IMR-90 (cell line): ENCODE results near the gene DNAJC27. TPM values are rescaled to one million over a fixed set of nuclear protein-coding genes. Genes with fewer than 3 reads are reported as not detected.

Experiments
- ATAC-seq: fragments of 200-7000 bp; cut with Tn5 transposase; 2 replicates; pipeline ENCODE4 v1.9.1; 2020; ENCODE audit warnings: low read depth, mild to moderate bottlenecking, moderate library complexity
- BruUV-seq: library from RNA; stranded (reverse); fragments of 400-500 nt; replicated peaks from 2 replicates; lab custom pipeline; 2021; lab: Mats Ljungman, UMichigan
- CTCF ChIA-PET: fragments of 300-600 bp; formaldehyde crosslinking; extraction: SDS; loops from one replicate; lab custom pipeline; 2021; ENCODE audit warnings: antibody characterized with exemption; lab: Yijun Ruan, JAX
- POLR2A ChIA-PET: fragments of 300-600 bp; sonication (Branson Sonifier 250); formaldehyde crosslinking; loops from one replicate; lab custom pipeline; 2022; ENCODE audit warnings: antibody characterized with exemption; ENCODE audit not compliant: unreplicated experiment; lab: Charles Lee
- DNase-seq: peaks from one replicate; pipeline ENCODE4 v3.0.0; 2013
- H2AFZ ChIP-seq: replicated peaks from 2 replicates; pipeline ENCODE3; 2013; ENCODE audit warnings: low read length, mild to moderate bottlenecking; ENCODE audit not compliant: poor library complexity
- H2AK5ac ChIP-seq: 2 replicates; pipeline ENCODE4 v1.6.1; 2013; ENCODE audit warnings: low read depth, low read length, inconsistent platforms
- H2AK9ac ChIP-seq: replicated peaks from 2 replicates; pipeline ENCODE3; 2013; ENCODE audit warnings: mild to moderate bottlenecking, low read depth, low read length, moderate library complexity; ENCODE audit not compliant: poor library complexity
- H2BK120ac ChIP-seq: 2 replicates; pipeline ENCODE4 v1.6.1; 2013; ENCODE audit warnings: low read depth, low read length, inconsistent platforms
- H2BK15ac ChIP-seq: 3 replicates; pipeline ENCODE4 v1.6.1; 2013; ENCODE audit warnings: low read depth, low read length, inconsistent platforms
- H2BK20ac ChIP-seq: 2 replicates; pipeline ENCODE4 v1.6.1; 2013; ENCODE audit warnings: low read depth, mild to moderate bottlenecking, inconsistent platforms, low read length, moderate library complexity
- H2BK5ac ChIP-seq: 2 replicates; pipeline ENCODE4 v1.6.1; 2013; ENCODE audit warnings: mild to moderate bottlenecking, low read depth, low read length, inconsistent platforms; ENCODE audit not compliant: poor library complexity, severe bottlenecking
- H3K14ac ChIP-seq: replicated peaks from 2 replicates; pipeline ENCODE4 v1.6.1; 2013; ENCODE audit warnings: low read depth, low read length, inconsistent platforms
- H3K18ac ChIP-seq: 2 replicates; pipeline ENCODE4 v1.6.1; 2013; ENCODE audit warnings: low read depth, low read length, control low read depth
- H3K23ac ChIP-seq: 2 replicates; pipeline ENCODE4 v1.6.1; 2013; ENCODE audit warnings: low read depth, low read length, inconsistent platforms
- H3K27ac ChIP-seq: 2 replicates; pipeline ENCODE4 v1.5.1; 2013; ENCODE audit warnings: mild to moderate bottlenecking, control low read depth, low read length; ENCODE audit not compliant: insufficient read depth
- H3K27me3 ChIP-seq: 2 replicates; pipeline ENCODE4 v1.6.1; 2013; ENCODE audit warnings: low read length; ENCODE audit not compliant: control insufficient read depth, insufficient read depth
- H3K36me3 ChIP-seq: 2 replicates; pipeline ENCODE4 v1.6.1; 2013; ENCODE audit warnings: low read length, mixed read lengths; ENCODE audit not compliant: control insufficient read depth, insufficient read depth
- H3K4ac ChIP-seq: 2 replicates; pipeline ENCODE4 v1.6.1; 2013; ENCODE audit warnings: low read depth, low read length, inconsistent platforms
- H3K4me1 ChIP-seq: 2 replicates; pipeline ENCODE4 v1.6.1; 2013; ENCODE audit warnings: low read length, mixed read lengths; ENCODE audit not compliant: control insufficient read depth, insufficient read depth
- H3K4me2 ChIP-seq: 2 replicates; pipeline ENCODE4 v1.6.1; 2013; ENCODE audit warnings: low read depth, mild to moderate bottlenecking, control low read depth, low read length, moderate library complexity
- H3K4me3 ChIP-seq: 2 replicates; pipeline ENCODE4 v1.5.1; 2013; ENCODE audit warnings: low read depth, mild to moderate bottlenecking, control low read depth, low read length, moderate library complexity; ENCODE audit not compliant: insufficient read depth
- H3K56ac ChIP-seq: 2 replicates; pipeline ENCODE4 v1.6.1; 2013; ENCODE audit warnings: low read length, inconsistent platforms; ENCODE audit not compliant: insufficient read depth; ENCODE audit errors: extremely low read depth
- H3K79me1 ChIP-seq, 2 experiments: 2 replicates each; pipeline ENCODE4 v1.6.1; 2013; ENCODE audit warnings: low read length in 2 of 2, inconsistent platforms in 1 of 2, low read depth in 1 of 2
- H3K9ac ChIP-seq: 2 replicates; pipeline ENCODE4 v1.6.1; 2013; ENCODE audit warnings: low read depth, low read length, control low read depth
- H3K9me1 ChIP-seq: 2 replicates; pipeline ENCODE4 v1.6.1; 2013; ENCODE audit warnings: low read length, inconsistent platforms; ENCODE audit not compliant: insufficient read depth
- H3K9me3 ChIP-seq: 2 replicates; pipeline ENCODE4 v1.6.1; 2013; ENCODE audit warnings: low read length; ENCODE audit not compliant: control insufficient read depth, insufficient read depth
- H4K20me1 ChIP-seq: 2 replicates; pipeline ENCODE4 v1.6.1; 2013; ENCODE audit warnings: low read length, inconsistent platforms; ENCODE audit not compliant: insufficient read depth
- H4K5ac ChIP-seq: 2 replicates; pipeline ENCODE4 v1.6.1; 2013; ENCODE audit warnings: mild to moderate bottlenecking, low read depth, low read length, control low read depth
- H4K8ac ChIP-seq, 2 experiments: 2 replicates each; pipeline ENCODE4 v1.6.1; 2013; ENCODE audit warnings: low read depth in 2 of 2, low read length in 2 of 2, control low read depth in 1 of 2, inconsistent platforms in 1 of 2
- H4K91ac ChIP-seq: 2 replicates; pipeline ENCODE4 v1.6.1; 2013; ENCODE audit warnings: low read depth, low read length, inconsistent platforms; ENCODE audit not compliant: insufficient read depth
- CHD1 ChIP-seq: IDR thresholded peaks from 2 replicates; pipeline ENCODE4 v1.6.1; 2012; ENCODE audit warnings: low read depth, low read length, improper control_type of control experiment
- MXI1 ChIP-seq: IDR thresholded peaks from 2 replicates; pipeline ENCODE4 v1.6.1; 2012; ENCODE audit warnings: low read depth, mild to moderate bottlenecking, low read length, moderate library complexity, borderline replicate concordance
- POLR2A ChIP-seq: IDR thresholded peaks from 2 replicates; pipeline ENCODE4 v1.6.1; 2012; ENCODE audit warnings: mild to moderate bottlenecking, low read depth, low read length
- RCOR1 ChIP-seq: IDR thresholded peaks from 2 replicates; pipeline ENCODE4 v1.6.1; 2012; ENCODE audit warnings: mild to moderate bottlenecking, low read length, improper control_type of control experiment; ENCODE audit not compliant: insufficient replicate concordance
- RFX5 ChIP-seq: IDR thresholded peaks from 2 replicates; pipeline ENCODE4 v1.8.0; 2012; ENCODE audit warnings: low read depth, mild to moderate bottlenecking, low read length, moderate library complexity
- WGBS, 2 experiments: methylation state at CpG; one replicate each; pipeline versions ENCODE4 v1.1.5 to v1.1.7; 2013; ENCODE audit warnings: missing lambda C conversion rate in 2 of 2; ENCODE audit not compliant: insufficient read length in 1 of 2; ENCODE audit errors: extremely low coverage in 2 of 2; 5-methylcytosine and 5-hydroxymethylcytosine counted together
- dilution Hi-C: fragments of 300-500 bp; cut with HindIII; formaldehyde crosslinking; loops from one replicate; pipeline ENCODE4 v1.14.3; 2018; ENCODE audit warnings: low sequenced_read_pairs; ENCODE audit not compliant: unreplicated experiment
- in situ Hi-C: fragments of 300-500 bp; cut with MboI; formaldehyde crosslinking; loops from 3 replicates; pipeline ENCODE4 v1.14.3; 2019; ENCODE audit warnings: low sequenced_read_pairs, inconsistent platforms, mixed read lengths
- intact Hi-C: fragments of 100-400 bp; cut with micrococcal nuclease; formaldehyde crosslinking; loops from 2 replicates; pipeline ENCODE4 v1.10.0; 2022
- polyA plus RNA-seq, 3 experiments: library from polyadenylated mRNA; depleted of rRNA; stranded (reverse); fragments of >200 nt; gene quantifications; 2 replicates each; pipeline ENCODE4 v1.2.3, GENCODE V29; 2012; ENCODE audit warnings: low replicate concordance in 1 of 3
- total RNA-seq: library from RNA; depleted of rRNA; stranded (reverse); fragments of >200 nt; gene quantifications from 2 replicates; pipeline ENCODE4 v1.2.3, GENCODE V29; 2012
- TF ChIP-seq, protein P1 (sequence below): fragments of 150-350 bp; IDR thresholded peaks from 2 replicates; pipeline ENCODE4 v1.6.1; 2016; ENCODE audit warnings: low read depth, mild to moderate bottlenecking, low read length, moderate library complexity, borderline replicate concordance
- TF ChIP-seq, protein P2 (sequence below): conservative IDR thresholded peaks from 2 replicates; pipeline ENCODE4 v1.5.1; 2012; ENCODE audit warnings: mild to moderate bottlenecking, low read depth, low read length, improper control_type of control experiment

DNAJC27 gene
- total and polyA plus RNA-seq, 2 of the 4 experiments (the other 2 are of a cell fraction): 1.6 to 2.0 TPM

DNA sequence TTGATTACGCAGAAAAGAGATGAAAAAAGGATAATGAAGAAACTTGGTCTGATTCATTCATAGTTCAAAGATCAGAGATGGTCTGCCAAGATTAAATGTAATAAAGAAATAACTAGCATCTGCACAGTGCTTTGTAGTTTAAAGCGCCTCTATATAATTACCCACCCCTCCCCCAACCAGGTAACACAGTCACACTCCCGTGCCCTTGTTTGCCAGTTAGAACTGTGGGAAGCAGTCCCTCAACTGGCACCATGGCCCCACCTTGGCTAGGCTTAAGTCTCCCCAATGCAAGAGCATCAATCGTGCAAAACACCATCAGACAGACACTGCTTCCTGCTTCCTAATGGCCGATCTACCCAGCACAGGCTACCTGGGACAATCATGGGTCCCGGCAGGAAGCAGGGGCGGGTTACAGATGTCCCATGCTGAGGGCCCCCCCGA lies 63.3 kb downstream of the DNAJC27 start:
- ChIA-PET POLR2A (no interaction called here), CTCF (no interaction called here)
- Histone ChIP-seq H2BK15ac (no peak overlapping the region), H3K27me3 (no peaks in the 10 kb centered on the region), H3K4ac (no peak overlapping the region), H3K36me3 (peaks cover 3% of the 10 kb centered on the region; the same call in 1 of the 2 replicates), H3K9ac (no peak overlapping the region), H3K27ac (no peak overlapping the region), H3K79me1 (peaks cover 15 to 57% of the 10 kb centered on the region in 2 experiments; a peak in 3 of 4 replicates), H2BK5ac (no peak overlapping the region), H3K4me1 (peaks cover 12% of the 10 kb centered on the region), H2AK5ac (no peak overlapping the region; the same call in 1 of the 2 replicates), H2AFZ (no peak overlapping the region), H3K23ac (no peak overlapping the region), H2BK20ac (no peak overlapping the region), H3K18ac (no peak overlapping the region), H3K4me2 (no peak overlapping the region), H4K8ac (no peak overlapping the region), H2AK9ac (no peak overlapping the region), H3K14ac (no peak overlapping the region), H4K91ac (no peak overlapping the region), H3K56ac (no peak overlapping the region), H4K5ac (no peak overlapping the region), H2BK120ac (no peak overlapping the region), H3K4me3 (no peak overlapping the region), H3K9me1 (peaks cover 18% of the 10 kb centered on the region), H3K9me3 (peaks cover 5% of the 10 kb centered on the region), H4K20me1 (peaks cover 15% of the 10 kb centered on the region)
- ATAC-seq (no peak), DNase-seq (no peak)
- in situ Hi-C loops (no loop called here), intact Hi-C loops (no loop called here), dilution Hi-C loops (no loop called here)
- no TSS peak for BruUV-seq
- TF ChIP-seq MXI1 (no peak), POLR2A (no peak), CHD1 (no peak), RCOR1 (no peak), RFX5 (no peak)
- TF ChIP-seq, protein P1, sequence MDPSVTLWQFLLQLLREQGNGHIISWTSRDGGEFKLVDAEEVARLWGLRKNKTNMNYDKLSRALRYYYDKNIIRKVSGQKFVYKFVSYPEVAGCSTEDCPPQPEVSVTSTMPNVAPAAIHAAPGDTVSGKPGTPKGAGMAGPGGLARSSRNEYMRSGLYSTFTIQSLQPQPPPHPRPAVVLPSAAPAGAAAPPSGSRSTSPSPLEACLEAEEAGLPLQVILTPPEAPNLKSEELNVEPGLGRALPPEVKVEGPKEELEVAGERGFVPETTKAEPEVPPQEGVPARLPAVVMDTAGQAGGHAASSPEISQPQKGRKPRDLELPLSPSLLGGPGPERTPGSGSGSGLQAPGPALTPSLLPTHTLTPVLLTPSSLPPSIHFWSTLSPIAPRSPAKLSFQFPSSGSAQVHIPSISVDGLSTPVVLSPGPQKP: no peak
- TF ChIP-seq, protein P2, sequence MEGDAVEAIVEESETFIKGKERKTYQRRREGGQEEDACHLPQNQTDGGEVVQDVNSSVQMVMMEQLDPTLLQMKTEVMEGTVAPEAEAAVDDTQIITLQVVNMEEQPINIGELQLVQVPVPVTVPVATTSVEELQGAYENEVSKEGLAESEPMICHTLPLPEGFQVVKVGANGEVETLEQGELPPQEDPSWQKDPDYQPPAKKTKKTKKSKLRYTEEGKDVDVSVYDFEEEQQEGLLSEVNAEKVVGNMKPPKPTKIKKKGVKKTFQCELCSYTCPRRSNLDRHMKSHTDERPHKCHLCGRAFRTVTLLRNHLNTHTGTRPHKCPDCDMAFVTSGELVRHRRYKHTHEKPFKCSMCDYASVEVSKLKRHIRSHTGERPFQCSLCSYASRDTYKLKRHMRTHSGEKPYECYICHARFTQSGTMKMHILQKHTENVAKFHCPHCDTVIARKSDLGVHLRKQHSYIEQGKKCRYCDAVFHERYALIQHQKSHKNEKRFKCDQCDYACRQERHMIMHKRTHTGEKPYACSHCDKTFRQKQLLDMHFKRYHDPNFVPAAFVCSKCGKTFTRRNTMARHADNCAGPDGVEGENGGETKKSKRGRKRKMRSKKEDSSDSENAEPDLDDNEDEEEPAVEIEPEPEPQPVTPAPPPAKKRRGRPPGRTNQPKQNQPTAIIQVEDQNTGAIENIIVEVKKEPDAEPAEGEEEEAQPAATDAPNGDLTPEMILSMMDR: no peak
- WGBS, 2 experiments: 93% methylated on average over 3 of the region's 8 CpGs; no CpG with 5 or more reads in 1 of the 2 experiments
